Fibroblast of pulmonary artery (primary cell): ENCODE results near the gene ALK.
"Not testable (repeated sequence)": the region's sequence is repeated elsewhere in the genome, so short reads cannot be mapped to it uniquely, and the experiment has no call there.

Experiments used
- DNase-seq: peaks from one replicate; pipeline ENCODE4 v3.0.0-alpha.2; 2010; ENCODE audit warnings: low read depth
- H3K4me3 ChIP-seq: replicated peaks from 2 replicates; pipeline ENCODE4 v1.5.1; 2011; ENCODE audit warnings: low read depth, mild to moderate bottlenecking, control low read depth, low read length, moderate library complexity
- CTCF ChIP-seq: IDR thresholded peaks from 2 replicates; pipeline ENCODE4 v1.5.1; 2011; ENCODE audit warnings: mild to moderate bottlenecking, control low read depth, low read length, inconsistent platforms; ENCODE audit errors: missing control alignments

Gene ALK

GRCh38 chr2:29261003-29261402 is 660.4 kb downstream of the ALK start:
- no peak overlapping the region for H3K4me3 ChIP-seq
- TF ChIP-seq CTCF = no peak
- DNase-seq = no peak

GRCh38 chr2:29260142-29260772 is 661.1 kb downstream of the ALK start:
- no peak overlapping the region for H3K4me3 ChIP-seq
- TF ChIP-seq CTCF = no peak
- peak; percentile 78 for DNase-seq

- H3K4me3 ChIP-seq = no peak overlapping the region
- TF ChIP-seq CTCF = no peak
- peak; percentile 15 for DNase-seq
These were observed 662.2 kb downstream of the ALK start for GRCh38 chr2:29259221-29259620.

DNA sequence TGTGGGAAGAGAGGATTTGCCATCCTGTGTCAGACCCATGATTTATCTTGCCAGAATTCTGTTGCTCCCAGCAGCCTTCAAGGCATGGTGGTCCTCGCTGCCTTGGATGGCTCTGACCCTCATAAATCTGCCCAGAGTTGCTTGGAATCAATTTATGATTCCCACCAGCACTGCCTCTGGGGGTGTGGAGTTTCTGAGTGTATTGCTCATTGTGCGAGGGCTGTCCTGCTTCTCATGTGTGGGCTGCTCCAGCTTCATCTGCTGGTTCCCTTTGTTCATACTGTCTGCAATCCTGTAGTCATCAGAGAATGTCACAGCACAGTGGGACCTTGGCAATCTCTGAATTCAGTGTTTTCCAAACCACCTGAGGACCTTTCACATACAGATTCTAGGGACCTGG is 666.4 kb downstream of the ALK start:
- DNase-seq = no peak
- no peak overlapping the region for H3K4me3 ChIP-seq
- TF ChIP-seq CTCF = no peak

- DNase-seq, H3K4me3 ChIP-seq: not testable (repeated sequence)
These were observed 667.7 kb downstream of the ALK start for GRCh38 chr2:29253495-29254275.

GRCh38 chr2:29253026-29253425 is 668.4 kb downstream of the ALK start:
- no peak overlapping the region for H3K4me3 ChIP-seq
- no peak for TF ChIP-seq CTCF
- DNase-seq = no peak

GRCh38 chr2:29251406-29251805 is 670.0 kb downstream of the ALK start:
- TF ChIP-seq CTCF = no peak
- no peak for DNase-seq
- H3K4me3 ChIP-seq = no peak overlapping the region
